Measurements from ENCODE around the gene SRMS.

Gene SRMS

GRCh38 chr20:63534831-63535651 is 12.5 kb downstream of the SRMS start:
- DNase-seq (ENCODE audit: extremely low read depth, low read depth), result no peak
- TF ChIP-seq, protein P1, sequence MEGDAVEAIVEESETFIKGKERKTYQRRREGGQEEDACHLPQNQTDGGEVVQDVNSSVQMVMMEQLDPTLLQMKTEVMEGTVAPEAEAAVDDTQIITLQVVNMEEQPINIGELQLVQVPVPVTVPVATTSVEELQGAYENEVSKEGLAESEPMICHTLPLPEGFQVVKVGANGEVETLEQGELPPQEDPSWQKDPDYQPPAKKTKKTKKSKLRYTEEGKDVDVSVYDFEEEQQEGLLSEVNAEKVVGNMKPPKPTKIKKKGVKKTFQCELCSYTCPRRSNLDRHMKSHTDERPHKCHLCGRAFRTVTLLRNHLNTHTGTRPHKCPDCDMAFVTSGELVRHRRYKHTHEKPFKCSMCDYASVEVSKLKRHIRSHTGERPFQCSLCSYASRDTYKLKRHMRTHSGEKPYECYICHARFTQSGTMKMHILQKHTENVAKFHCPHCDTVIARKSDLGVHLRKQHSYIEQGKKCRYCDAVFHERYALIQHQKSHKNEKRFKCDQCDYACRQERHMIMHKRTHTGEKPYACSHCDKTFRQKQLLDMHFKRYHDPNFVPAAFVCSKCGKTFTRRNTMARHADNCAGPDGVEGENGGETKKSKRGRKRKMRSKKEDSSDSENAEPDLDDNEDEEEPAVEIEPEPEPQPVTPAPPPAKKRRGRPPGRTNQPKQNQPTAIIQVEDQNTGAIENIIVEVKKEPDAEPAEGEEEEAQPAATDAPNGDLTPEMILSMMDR (IDR thresholded peaks at IDR 0.05; ENCODE audit: low read depth, low read length), result no peak

DNA sequence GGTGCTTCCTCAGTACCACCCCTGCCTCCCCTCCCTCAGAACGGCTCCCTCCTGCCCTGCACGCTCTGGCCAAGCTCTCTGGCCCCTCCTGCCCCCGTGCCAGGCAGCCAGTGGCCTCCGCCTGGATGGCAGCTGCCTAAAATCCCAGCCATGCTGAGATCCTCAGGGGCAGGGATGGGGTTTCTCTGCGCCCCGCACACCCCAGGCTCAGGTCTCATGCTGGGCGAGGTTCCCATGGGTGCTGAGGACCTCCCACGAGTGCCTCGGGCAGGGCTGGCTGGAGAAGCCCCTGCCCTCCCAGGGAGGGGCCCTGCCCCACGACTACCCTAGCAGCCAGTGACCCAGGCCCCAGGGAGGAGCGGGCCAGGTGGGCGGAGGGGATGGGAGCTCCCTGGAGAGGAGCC is 13.1 kb downstream of the SRMS start:
- TF ChIP-seq, protein P1 (IDR thresholded peaks at IDR 0.05; ENCODE audit: low read depth, low read length), result no peak
- DNase-seq (ENCODE audit: extremely low read depth, low read depth), result no peak

DNA sequence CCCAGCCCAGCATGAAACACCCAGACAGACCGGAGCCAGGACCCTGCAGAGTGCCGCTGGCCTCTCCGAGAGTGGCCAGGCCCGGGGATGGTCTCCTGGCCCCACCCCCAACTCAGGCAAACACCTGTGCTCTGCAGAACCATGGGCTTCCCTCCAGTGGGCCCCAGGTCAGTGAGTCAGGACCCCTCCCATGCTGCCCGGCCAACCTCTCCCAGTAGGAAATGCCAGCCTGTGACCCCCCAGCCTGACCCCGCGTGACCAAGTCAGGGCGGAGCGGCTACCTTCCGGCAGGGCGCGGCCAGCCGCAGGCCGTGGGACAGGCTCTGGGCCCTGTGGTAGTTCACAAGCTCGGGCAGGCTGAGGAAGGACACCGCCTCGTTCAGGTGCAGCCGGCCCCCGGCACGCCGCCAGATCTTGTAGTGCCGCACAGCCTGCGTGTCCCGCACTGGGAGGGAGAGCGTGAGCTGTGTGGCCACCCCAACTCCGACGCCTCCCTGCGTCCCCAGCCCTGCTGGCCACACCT is 13.6 kb downstream of the SRMS start:
- TF ChIP-seq, protein P1 (IDR thresholded peaks at IDR 0.05; ENCODE audit: low read depth, low read length), result no peak
- no peak for DNase-seq (ENCODE audit: extremely low read depth, low read depth)

GRCh38 chr20:63533388-63533787 is 14.2 kb downstream of the SRMS start:
- DNase-seq (ENCODE audit: extremely low read depth, low read depth), result no peak
- TF ChIP-seq, protein P1 (IDR thresholded peaks at IDR 0.05; ENCODE audit: low read depth, low read length), result no peak

GRCh38 chr20:63532449-63532971 is 15.0 kb downstream of the SRMS start:
- TF ChIP-seq, protein P1 (IDR thresholded peaks at IDR 0.05; ENCODE audit: low read depth, low read length), result no peak
- DNase-seq (ENCODE audit: extremely low read depth, low read depth), result no peak

DNA sequence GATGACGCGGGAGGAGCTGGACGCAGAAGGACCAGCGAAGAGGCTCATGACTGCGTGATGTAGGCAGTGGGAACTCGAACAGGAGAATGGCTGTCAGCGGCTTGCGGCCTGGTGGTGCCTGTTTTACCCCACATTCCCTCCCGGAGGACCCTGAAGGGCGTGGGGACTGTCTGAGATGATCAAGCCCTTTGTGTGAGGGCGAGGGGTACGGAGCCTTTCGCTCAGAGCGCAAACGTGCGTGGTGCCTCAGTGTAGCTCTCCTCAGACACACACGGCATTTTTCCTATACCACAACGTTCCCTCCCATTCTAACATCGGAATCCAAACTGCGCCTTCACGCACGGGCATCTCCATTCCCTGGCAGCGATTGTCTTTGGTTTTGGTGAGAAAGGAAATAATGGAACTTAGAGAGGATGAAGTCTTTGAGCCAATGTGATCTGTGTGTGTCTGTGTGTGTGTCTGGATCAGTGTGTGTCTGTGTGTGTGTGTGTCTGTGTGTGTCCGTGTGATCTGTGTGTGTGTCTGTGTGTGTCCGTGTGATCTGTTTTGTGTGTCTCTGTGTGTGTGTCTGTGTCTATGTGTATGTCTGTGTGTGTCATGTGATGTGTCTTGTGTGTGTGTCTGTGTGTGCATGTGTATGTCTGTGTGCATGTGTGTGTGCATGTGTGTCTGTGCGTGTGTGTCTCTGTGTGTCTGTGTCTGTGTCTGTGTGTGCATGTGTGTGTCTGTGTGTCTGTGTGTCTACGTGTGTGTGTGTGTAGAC is 15.7 kb downstream of the SRMS start:
- no peak for DNase-seq (ENCODE audit: extremely low read depth, low read depth)
- TF ChIP-seq, protein P1 (IDR thresholded peaks at IDR 0.05; ENCODE audit: low read depth, low read length), result no peak

DNA sequence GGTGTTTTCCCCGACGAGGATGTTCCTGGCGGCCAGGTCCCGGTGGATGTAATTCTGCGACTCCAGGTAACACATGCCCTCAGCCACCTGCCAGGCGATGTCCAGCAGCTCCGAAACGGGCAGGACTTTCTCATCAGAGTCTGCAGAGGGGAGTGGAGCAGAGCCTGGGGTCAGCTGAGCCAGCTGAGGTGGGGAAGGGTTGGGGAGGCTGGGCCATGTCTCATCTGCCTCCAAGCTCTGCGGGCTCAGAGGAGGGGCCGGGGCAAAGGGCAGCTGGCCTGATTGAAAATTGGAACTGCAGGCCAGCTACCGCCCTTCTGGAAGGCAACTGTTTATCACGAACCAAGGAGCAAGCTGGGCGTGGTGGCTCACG is 16.8 kb downstream of the SRMS start:
- TF ChIP-seq, protein P1 (IDR thresholded peaks at IDR 0.05; ENCODE audit: low read depth, low read length), result no peak
- DNase-seq (ENCODE audit: extremely low read depth, low read depth), result no peak
